ENCODE measurements around the gene NSUN4. TPM values are rescaled to one million over a fixed set of nuclear protein-coding genes. Genes with fewer than 3 reads are reported as not detected.
A peak's percentile ranks its signal among the peaks of the same experiment; 100 is the strongest.

Gene NSUN4
- total and polyA plus RNA-seq, 9 of the 15 experiments (the other 6 are each of a cell fraction or from before 2014, with no cell fraction given): 33.4 to 60.2 (median 46.3) TPM

DNA sequence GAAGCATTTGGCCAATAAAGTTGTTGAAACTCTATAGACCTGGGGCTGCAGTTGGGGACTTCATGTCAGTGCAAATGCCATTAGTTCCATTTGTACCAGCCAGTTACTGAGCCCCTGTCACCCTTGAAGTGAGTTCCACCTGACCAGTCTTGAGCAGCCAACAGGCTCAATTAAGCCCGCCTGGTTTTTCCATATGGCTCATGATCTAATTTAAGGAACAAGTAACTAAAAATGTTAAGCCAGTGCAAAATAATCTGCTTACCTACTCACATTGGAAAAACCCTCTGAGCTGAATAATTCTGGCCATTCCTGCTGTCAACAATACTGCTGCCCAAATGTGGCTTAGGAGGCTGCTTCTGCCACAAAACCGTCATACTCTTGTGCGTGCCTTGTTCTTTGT, 21.6 kb downstream of the NSUN4 start:
- ChIA-PET CTCF (ENCODE audit: low intra/inter-chr PET ratio) (no interaction called here), POLR2A (interaction anchor here (1.0 to 1.3 kb wide), 2 partner anchors 9 to 15 kb away, joined by 4 to 7 read pairs; no protein-coding TSS in a partner anchor)
- TF ChIP-seq ZBTB40 (IDR thresholded peaks at IDR 0.05) (peak; percentile 64; the same call in 1 of the 2 replicates), ZBTB40 (CRISPR knock-in tag; IDR thresholded peaks at IDR 0.05) (no peak)
- TF ChIP-seq, protein P1, sequence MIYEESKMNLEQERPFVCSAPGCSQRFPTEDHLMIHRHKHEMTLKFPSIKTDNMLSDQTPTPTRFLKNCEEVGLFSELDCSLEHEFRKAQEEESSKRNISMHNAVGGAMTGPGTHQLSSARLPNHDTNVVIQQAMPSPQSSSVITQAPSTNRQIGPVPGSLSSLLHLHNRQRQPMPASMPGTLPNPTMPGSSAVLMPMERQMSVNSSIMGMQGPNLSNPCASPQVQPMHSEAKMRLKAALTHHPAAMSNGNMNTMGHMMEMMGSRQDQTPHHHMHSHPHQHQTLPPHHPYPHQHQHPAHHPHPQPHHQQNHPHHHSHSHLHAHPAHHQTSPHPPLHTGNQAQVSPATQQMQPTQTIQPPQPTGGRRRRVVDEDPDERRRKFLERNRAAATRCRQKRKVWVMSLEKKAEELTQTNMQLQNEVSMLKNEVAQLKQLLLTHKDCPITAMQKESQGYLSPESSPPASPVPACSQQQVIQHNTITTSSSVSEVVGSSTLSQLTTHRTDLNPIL (CRISPR knock-in tag; IDR thresholded peaks at IDR 0.05): no peak
- FAIRE-seq: no peak
- peaks cover 80% of the 10 kb centered on the region for H3K36me3 ChIP-seq (ENCODE audit: control insufficient read depth, insufficient read depth, low read length)
- H3K4me3 ChIP-seq: no peak overlapping the region
- no peak overlapping the region for H3K9ac ChIP-seq (ENCODE audit: insufficient read depth in 1 of 2, low read depth in 2 of 2, low read length in 2 of 2)
- intact Hi-C loops (cut with micrococcal nuclease): no loop called here
- ATAC-seq: no peak
- in situ Hi-C loops (cut with MboI): no loop called here
- H4K20me1 ChIP-seq (replicated peaks; ENCODE audit: control insufficient read depth, insufficient read depth, low read length): no peaks in the 10 kb centered on the region
- WGBS (ENCODE audit: insufficient coverage, low coverage, missing lambda C conversion rate): 91% methylated on average over 3 of the region's 3 CpGs
- H3K27me3 ChIP-seq (ENCODE audit: control insufficient read depth in 2 of 2, insufficient read depth in 2 of 2, low read length in 2 of 2): no peaks in the 10 kb centered on the region
- H3K9me1 ChIP-seq (ENCODE audit: control insufficient read depth, insufficient read depth, low read length): no peaks in the 10 kb centered on the region
- H3K9me3 ChIP-seq (replicated peaks; ENCODE audit: control insufficient read depth, insufficient read depth, low read depth, low read length): no peaks in the 10 kb centered on the region
- BruUV-seq (replicated peaks): no TSS peak
- no peak for DNase-seq (ENCODE audit: extremely low read depth in 1 of 4, low spot score in 3 of 4)
- no peak overlapping the region for H3K27ac ChIP-seq (ENCODE audit: extremely low read depth, low read depth, low read length)
- no peaks in the 10 kb centered on the region for H3K79me2 ChIP-seq (ENCODE audit: control insufficient read depth, insufficient read depth, low read length)
- no peak overlapping the region for H3K4me2 ChIP-seq (ENCODE audit: insufficient read depth, low read length)
- H3K4me1 ChIP-seq (replicated peaks in 1 of 2; ENCODE audit: control insufficient read depth in 2 of 2, insufficient read depth in 2 of 2, low read length in 2 of 2): no peaks in the 10 kb centered on the region
- H2AFZ ChIP-seq (ENCODE audit: low read depth, low read length): no peak overlapping the region
